Measurements from ENCODE around the gene STPG2. TPM values are rescaled to one million over a fixed set of nuclear protein-coding genes. Genes with fewer than 3 reads are reported as not detected.

Gene STPG2
- polyA plus RNA-seq, 1 experiment = not detected

DNA sequence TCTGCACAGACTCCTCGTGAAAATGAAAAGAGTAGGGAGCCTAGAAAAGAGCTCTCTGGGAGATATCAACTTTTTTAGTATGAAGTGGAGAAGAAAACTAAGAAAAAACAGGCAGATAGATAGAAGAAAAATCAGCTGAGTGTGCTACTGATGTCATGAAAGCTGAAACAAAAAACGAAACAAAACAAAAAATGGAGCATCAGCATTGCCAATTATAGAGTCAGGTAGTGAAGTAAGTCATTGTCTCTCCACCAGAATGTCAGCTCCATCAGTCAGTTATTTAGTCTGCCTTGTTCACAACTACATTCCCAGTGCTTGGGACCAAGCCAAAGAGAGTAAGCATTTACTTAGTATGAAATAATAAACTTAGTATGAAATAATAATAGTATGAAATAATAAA is 595.1 kb downstream of the STPG2 start:
- H3K36me3 ChIP-seq (ENCODE audit: control insufficient read depth, insufficient read depth, low read length) = no peaks in the 10 kb centered on the region
- TF ChIP-seq, protein P1, sequence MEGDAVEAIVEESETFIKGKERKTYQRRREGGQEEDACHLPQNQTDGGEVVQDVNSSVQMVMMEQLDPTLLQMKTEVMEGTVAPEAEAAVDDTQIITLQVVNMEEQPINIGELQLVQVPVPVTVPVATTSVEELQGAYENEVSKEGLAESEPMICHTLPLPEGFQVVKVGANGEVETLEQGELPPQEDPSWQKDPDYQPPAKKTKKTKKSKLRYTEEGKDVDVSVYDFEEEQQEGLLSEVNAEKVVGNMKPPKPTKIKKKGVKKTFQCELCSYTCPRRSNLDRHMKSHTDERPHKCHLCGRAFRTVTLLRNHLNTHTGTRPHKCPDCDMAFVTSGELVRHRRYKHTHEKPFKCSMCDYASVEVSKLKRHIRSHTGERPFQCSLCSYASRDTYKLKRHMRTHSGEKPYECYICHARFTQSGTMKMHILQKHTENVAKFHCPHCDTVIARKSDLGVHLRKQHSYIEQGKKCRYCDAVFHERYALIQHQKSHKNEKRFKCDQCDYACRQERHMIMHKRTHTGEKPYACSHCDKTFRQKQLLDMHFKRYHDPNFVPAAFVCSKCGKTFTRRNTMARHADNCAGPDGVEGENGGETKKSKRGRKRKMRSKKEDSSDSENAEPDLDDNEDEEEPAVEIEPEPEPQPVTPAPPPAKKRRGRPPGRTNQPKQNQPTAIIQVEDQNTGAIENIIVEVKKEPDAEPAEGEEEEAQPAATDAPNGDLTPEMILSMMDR (IDR thresholded peaks at IDR 0.05; ENCODE audit: insufficient read depth, low read depth, low read length) = no peak
- H3K4me3 ChIP-seq (ENCODE audit: low read depth, low read length) = no peak overlapping the region
- ChIA-PET POLR2A (no interaction called here), CTCF (interaction anchor here (1.5 kb wide), 1 partner anchor 7 kb away, joined by 3 read pairs; no protein-coding TSS in a partner anchor)
- no peak for DNase-seq (ENCODE audit: low read depth)
- no peaks in the 10 kb centered on the region for H3K27me3 ChIP-seq (ENCODE audit: control insufficient read depth, insufficient read depth, low read length)

DNA sequence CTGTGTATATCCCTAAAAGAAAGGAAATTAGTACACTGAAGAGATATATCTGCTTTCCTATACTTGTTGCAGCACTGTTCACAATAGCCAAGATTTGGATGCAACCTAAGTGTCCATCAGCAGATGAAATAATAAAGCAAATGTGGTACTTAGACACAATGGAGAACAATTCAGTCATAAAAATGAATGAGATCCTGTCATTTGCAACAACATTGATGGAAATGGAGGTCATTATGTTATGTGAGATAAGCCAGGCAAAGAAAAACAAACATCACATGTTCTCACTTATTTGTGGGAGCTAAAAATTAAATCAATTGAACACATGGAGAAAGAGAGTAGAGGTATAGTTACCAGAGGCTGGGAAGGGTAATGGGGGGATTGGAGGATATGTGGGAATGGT is 611.9 kb downstream of the STPG2 start:
- H3K4me3 ChIP-seq (ENCODE audit: low read depth, low read length) = no peak overlapping the region
- TF ChIP-seq, protein P1 (IDR thresholded peaks at IDR 0.05; ENCODE audit: insufficient read depth, low read depth, low read length) = no peak
- POLR2A ChIA-PET = no interaction called here
- no peaks in the 10 kb centered on the region for H3K27me3 ChIP-seq (ENCODE audit: control insufficient read depth, insufficient read depth, low read length)
- no peak for DNase-seq (ENCODE audit: low read depth)
- CTCF ChIA-PET = no interaction called here
- no peaks in the 10 kb centered on the region for H3K36me3 ChIP-seq (ENCODE audit: control insufficient read depth, insufficient read depth, low read length)

DNA sequence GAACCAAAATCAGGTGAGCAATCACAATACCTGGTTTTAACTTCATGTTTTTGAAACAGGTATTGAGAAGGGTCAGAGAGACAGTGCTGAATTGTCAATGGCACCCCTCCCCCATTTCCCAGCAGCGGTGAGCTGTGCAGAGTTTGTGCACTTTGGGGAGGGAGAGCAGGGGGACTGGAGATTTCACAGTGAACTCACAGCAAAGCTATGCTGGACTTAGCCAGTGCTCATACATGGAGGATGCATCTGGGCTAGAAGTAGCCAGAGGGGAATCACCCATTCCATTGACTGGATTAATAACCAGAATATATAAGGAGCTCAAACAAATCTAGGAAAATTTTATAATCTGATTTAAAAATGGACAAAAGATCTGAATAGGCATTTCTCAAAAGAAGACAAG is 612.6 kb downstream of the STPG2 start:
- no peak for DNase-seq (ENCODE audit: low read depth)
- Histone ChIP-seq H3K4me3 (ENCODE audit: low read depth, low read length) (no peak overlapping the region), H3K27me3 (ENCODE audit: control insufficient read depth, insufficient read depth, low read length) (no peaks in the 10 kb centered on the region), H3K36me3 (ENCODE audit: control insufficient read depth, insufficient read depth, low read length) (no peaks in the 10 kb centered on the region)
- TF ChIP-seq, protein P1 (IDR thresholded peaks at IDR 0.05; ENCODE audit: insufficient read depth, low read depth, low read length) = no peak
- POLR2A ChIA-PET = no interaction called here
- CTCF ChIA-PET = no interaction called here

DNA sequence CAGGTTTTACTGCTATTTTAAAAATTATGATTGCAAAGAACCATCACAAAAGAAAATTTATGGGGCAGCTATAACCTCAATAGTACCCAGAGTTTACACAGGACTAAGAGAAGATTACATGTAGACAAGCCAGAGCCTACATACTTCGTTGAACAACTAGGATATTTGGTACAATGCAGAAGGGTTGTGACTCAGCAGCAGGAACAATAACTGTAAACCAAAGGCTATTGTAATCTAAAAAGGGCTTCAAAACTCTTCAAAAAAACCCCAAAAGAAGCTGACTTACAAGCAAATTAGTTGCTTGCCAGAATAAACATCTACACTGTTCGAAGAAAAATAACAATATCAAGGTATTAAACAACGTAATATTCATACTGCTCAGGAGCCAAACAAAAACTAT is 618.0 kb downstream of the STPG2 start:
- ChIA-PET CTCF (no interaction called here), POLR2A (no interaction called here)
- no peaks in the 10 kb centered on the region for H3K36me3 ChIP-seq (ENCODE audit: control insufficient read depth, insufficient read depth, low read length)
- TF ChIP-seq, protein P1 (IDR thresholded peaks at IDR 0.05; ENCODE audit: insufficient read depth, low read depth, low read length) = no peak
- H3K4me3 ChIP-seq (ENCODE audit: low read depth, low read length) = no peak overlapping the region
- no peak for DNase-seq (ENCODE audit: low read depth)
- no peaks in the 10 kb centered on the region for H3K27me3 ChIP-seq (ENCODE audit: control insufficient read depth, insufficient read depth, low read length)

DNA sequence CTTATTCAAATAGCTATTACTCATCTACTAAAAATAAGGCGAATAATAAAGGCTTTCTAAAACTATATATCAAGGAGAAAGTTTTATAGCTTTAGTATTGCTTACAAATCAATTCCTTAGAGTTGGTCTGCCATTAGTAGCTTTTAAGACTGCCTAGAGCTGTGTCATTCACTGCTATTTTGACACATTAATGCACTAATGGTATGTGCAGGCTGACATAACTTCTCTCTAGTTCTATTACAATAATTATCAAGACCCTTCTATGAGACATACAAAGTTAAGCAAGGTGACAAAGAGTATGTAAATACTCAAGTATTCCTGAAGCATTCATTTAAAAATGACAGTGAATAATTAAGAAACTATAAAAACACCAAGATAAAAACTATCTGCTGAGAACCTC is 625.3 kb downstream of the STPG2 start:
- DNase-seq (ENCODE audit: low read depth) = no peak
- no peaks in the 10 kb centered on the region for H3K36me3 ChIP-seq (ENCODE audit: control insufficient read depth, insufficient read depth, low read length)
- H3K4me3 ChIP-seq (ENCODE audit: low read depth, low read length) = no peak overlapping the region
- TF ChIP-seq, protein P1 (IDR thresholded peaks at IDR 0.05; ENCODE audit: insufficient read depth, low read depth, low read length) = no peak
- CTCF ChIA-PET = no interaction called here
- POLR2A ChIA-PET = no interaction called here
- H3K27me3 ChIP-seq (ENCODE audit: control insufficient read depth, insufficient read depth, low read length) = no peaks in the 10 kb centered on the region
